A549 treated with Mapracorat at 1 μM for 4 hours (cell line): ENCODE results near the gene CLDN2. TPM values are rescaled to one million over a fixed set of nuclear protein-coding genes. Genes with fewer than 3 reads are reported as not detected.

Experiments used
- total RNA-seq: library from RNA; stranded (reverse); fragments of 200-300 nt; extraction: Qiagen RNA extraction; gene quantifications from 5 replicates; pipeline ENCODE4 v1.2.3, GENCODE V29; 2022

The CLDN2 gene, protein sequence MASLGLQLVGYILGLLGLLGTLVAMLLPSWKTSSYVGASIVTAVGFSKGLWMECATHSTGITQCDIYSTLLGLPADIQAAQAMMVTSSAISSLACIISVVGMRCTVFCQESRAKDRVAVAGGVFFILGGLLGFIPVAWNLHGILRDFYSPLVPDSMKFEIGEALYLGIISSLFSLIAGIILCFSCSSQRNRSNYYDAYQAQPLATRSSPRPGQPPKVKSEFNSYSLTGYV
- 5.9 to 8.7 TPM (median 7.6 TPM) in 5 replicates for total RNA-seq

DNA sequence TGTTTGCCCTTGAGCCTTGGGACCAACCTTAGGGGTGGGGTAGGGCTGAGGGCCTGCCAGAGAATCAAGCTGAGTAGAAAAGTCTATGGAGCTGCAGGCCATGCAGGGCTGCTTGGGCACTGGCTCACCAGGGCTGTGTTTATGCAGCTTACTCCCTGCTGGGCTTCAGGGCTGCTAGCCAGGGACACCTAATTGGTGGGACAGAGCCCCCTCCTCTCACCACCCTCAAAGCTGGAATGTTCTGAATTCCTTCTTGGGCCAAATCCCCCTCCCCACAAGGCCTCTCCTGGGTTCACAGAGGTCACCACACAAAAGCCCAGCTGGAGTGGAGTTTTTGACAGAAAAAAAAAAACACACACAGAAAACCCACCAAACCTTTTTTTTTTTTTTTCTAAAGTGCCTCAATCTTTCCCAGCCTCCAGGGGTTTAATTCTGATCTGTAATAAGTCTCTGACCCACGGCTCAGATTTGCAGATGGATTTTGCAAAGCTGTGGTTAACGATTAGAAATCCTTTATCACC lies at the start of gene CLDN2:
Gene CLDN2, plus strand, starts transcription at position 471 of the 521 bp plus-strand sequence. CDS start 7,827 bp downstream, outside the sequence.

DNA sequence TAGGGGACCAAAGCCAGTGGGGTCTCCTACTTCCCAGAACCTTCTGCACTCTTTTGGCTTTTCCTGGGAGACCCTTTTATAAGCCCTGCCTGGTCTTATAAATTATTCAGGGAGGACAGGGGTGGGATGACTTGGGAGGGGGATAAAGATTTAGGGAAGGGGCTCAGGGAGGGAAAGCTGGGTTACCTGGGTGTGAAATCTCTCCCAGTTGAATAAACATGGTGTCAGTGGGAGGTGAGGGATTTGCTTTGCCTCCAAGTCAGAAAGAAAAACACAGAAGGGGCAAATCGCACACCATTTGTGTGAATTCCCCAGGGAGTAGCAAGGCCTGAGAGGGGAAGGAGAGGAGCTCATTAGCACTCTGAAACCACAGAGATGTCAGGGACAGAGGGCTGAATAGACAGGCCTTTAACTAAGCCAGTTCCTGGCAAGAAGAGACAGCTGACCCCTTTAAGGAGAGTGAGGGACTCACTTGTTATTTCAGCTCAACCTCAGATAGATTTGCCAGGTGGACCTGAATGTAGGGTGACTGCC lies 16.8 kb upstream of the CLDN2 start, which contains the start of gene RIPPLY1:
Gene RIPPLY1, minus strand, starts transcription at position 51 of the 534 bp plus-strand sequence. CDS start 54 bp downstream, outside the sequence.

Other genes with a start within 250 kb of the CLDN2 start
- 0.06 TPM in 1 of 5 replicates, not detected in the others for gene RNF128, start 193.7 kb upstream of the CLDN2 start, total RNA-seq
- 0.81 to 1.3 TPM (median 0.95 TPM) in 5 replicates for gene TBC1D8B, start 117.7 kb upstream of the CLDN2 start, total RNA-seq
- gene RIPPLY1, start 17.1 kb upstream of the CLDN2 start, total RNA-seq = not detected in 5 replicates
- gene MORC4, start 79.8 kb downstream of the CLDN2 start, total RNA-seq = 29.7 to 42.8 TPM (median 31.0 TPM) in 5 replicates
- gene RBM41, start 198.4 kb downstream of the CLDN2 start, total RNA-seq = 7.9 to 11.2 TPM (median 10.1 TPM) in 5 replicates